AG04450 (cell line): Measurements from ENCODE around the gene TMEM256. TPM values are rescaled to one million over a fixed set of nuclear protein-coding genes. Genes with fewer than 3 reads are reported as not detected.

Source experiments
- CTCF ChIA-PET: fragments of 300-600, 350-600 bp; formaldehyde crosslinking; extraction: SDS; loops from one replicate; lab custom pipeline; 2022; ENCODE audit warnings: antibody characterized with exemption, inconsistent platforms; lab: Charles Lee
- POLR2A ChIA-PET: fragments of 350-600 bp; formaldehyde crosslinking; extraction: SDS; loops from one replicate; lab custom pipeline; 2021; ENCODE audit warnings: antibody characterized with exemption, inconsistent platforms; lab: Yijun Ruan, JAX
- DNase-seq: peaks from one replicate; pipeline ENCODE4 v3.0.0-alpha.2; 2011; ENCODE audit warnings: low read depth, low spot score
- H3K27ac ChIP-seq: one replicate; pipeline ENCODE4 v1.5.1; 2012; ENCODE audit warnings: low read depth, low read length, control low read depth
- H3K27me3 ChIP-seq: one replicate; pipeline ENCODE4 v1.6.0; 2012; ENCODE audit warnings: low read length; ENCODE audit not compliant: control insufficient read depth, insufficient read depth
- H3K4me3 ChIP-seq: 2 replicates; pipeline ENCODE4 v1.5.1; 2011; ENCODE audit warnings: mild to moderate bottlenecking, low read depth, low read length, control low read depth
- H3K9me3 ChIP-seq: 2 replicates; pipeline ENCODE4 v1.5.1; 2012; ENCODE audit warnings: low read length; ENCODE audit not compliant: control insufficient read depth, insufficient read depth
- CTCF ChIP-seq: IDR thresholded peaks from 2 replicates; pipeline ENCODE4 v1.5.1; 2011; ENCODE audit warnings: low read depth, low read length, control low read depth, inconsistent platforms
- polyA plus RNA-seq: library from polyadenylated mRNA; depleted of rRNA; stranded (reverse); fragments of >200 nt; gene quantifications from 2 replicates; pipeline ENCODE4 v1.2.3, GENCODE V29; 2011

TMEM256 gene
- polyA plus RNA-seq, 1 experiment: 83.8 TPM

- Histone ChIP-seq H3K9me3 (peaks cover 6% of the 10 kb centered on the region; the same call in 1 of the 2 replicates), H3K27ac (no peak overlapping the region), H3K4me3 (peak overlapping the region; percentile 38; the same call in 1 of the 2 replicates), H3K27me3 (peaks cover 31% of the 10 kb centered on the region)
- ChIA-PET CTCF (interaction anchor here (0.6 to 3.3 kb wide), 9 partner anchors 9 to 123 kb away, joined by 3 to 14 read pairs (median 3); partner anchors contain the start of genes SENP3, SPEM2 and TMEM95), POLR2A (interaction anchor here (0.7 to 2.7 kb wide), 3 partner anchors 19 to 47 kb away, joined by 4 to 16 read pairs (median 5); partner anchors contain the start of genes POLR2A and TMEM256)
- TF ChIP-seq CTCF: no peak
- no peak for DNase-seq
Observed at GRCh38 chr17:7437369-7437863, 33.5 kb upstream of the TMEM256 start.

GRCh38 chr17:7436556-7437368, 32.9 kb upstream of the TMEM256 start:
- TF ChIP-seq CTCF: peak; percentile 58
- peaks cover 6% of the 10 kb centered on the region; the same call in 1 of the 2 replicates for H3K9me3 ChIP-seq
- ChIA-PET CTCF (interaction anchor here (0.6 to 3.3 kb wide), 13 partner anchors 10 to 124 kb away, joined by 3 to 14 read pairs (median 4); partner anchors contain the start of genes SENP3, SPEM2 and TMEM95), POLR2A (interaction anchor here (0.6 to 2.7 kb wide), 4 partner anchors 9 to 47 kb away, joined by 3 to 16 read pairs (median 4); partner anchors contain the start of genes POLR2A and TMEM256)
- peaks cover 31% of the 10 kb centered on the region for H3K27me3 ChIP-seq
- no peak for DNase-seq
- peak overlapping the region; percentile 38 for H3K4me3 ChIP-seq
- no peak overlapping the region for H3K27ac ChIP-seq

GRCh38 chr17:7435676-7436555, 32.0 kb upstream of the TMEM256 start:
- peak overlapping the region; percentile 45 for H3K4me3 ChIP-seq
- ChIA-PET POLR2A (interaction anchor here (1.2 to 2.7 kb wide), 3 partner anchors 8 to 48 kb away, joined by 3 to 16 read pairs (median 4); partner anchors contain the start of gene POLR2A), CTCF (interaction anchor here (0.6 to 3.3 kb wide), 9 partner anchors 11 to 125 kb away, joined by 3 to 14 read pairs (median 4); partner anchors contain the start of gene SENP3)
- H3K27ac ChIP-seq: no peak overlapping the region
- no peak for DNase-seq
- H3K27me3 ChIP-seq: peaks cover 31% of the 10 kb centered on the region
- TF ChIP-seq CTCF: peak; percentile 17; the same call in 1 of the 2 replicates
- peaks cover 6% of the 10 kb centered on the region; the same call in 1 of the 2 replicates for H3K9me3 ChIP-seq

GRCh38 chr17:7432296-7432695, 28.4 kb upstream of the TMEM256 start:
- ChIA-PET CTCF (interaction anchor here (0.6 kb wide), 1 partner anchor 40 kb away, joined by 3 read pairs; no protein-coding TSS in a partner anchor), POLR2A (no interaction called here)
- TF ChIP-seq CTCF: no peak
- no peak overlapping the region for H3K27ac ChIP-seq
- peaks cover 6% of the 10 kb centered on the region; the same call in 1 of the 2 replicates for H3K9me3 ChIP-seq
- peaks cover 6% of the 10 kb centered on the region for H3K27me3 ChIP-seq
- DNase-seq: no peak
- no peak overlapping the region for H3K4me3 ChIP-seq
